NCI-H774 (cell line): ENCODE data around the gene FOXJ2.
A peak's percentile ranks its signal among the peaks of the same experiment; 100 is the strongest.
"Not testable (repeated sequence)": the region's sequence is repeated elsewhere in the genome, so short reads cannot be mapped to it uniquely, and the experiment has no call there.

Source experiments
- DNase-seq: peaks from one replicate; lab custom pipeline; 2025; lab: John Stamatoyannopoulos, UW

FOXJ2 gene

DNA sequence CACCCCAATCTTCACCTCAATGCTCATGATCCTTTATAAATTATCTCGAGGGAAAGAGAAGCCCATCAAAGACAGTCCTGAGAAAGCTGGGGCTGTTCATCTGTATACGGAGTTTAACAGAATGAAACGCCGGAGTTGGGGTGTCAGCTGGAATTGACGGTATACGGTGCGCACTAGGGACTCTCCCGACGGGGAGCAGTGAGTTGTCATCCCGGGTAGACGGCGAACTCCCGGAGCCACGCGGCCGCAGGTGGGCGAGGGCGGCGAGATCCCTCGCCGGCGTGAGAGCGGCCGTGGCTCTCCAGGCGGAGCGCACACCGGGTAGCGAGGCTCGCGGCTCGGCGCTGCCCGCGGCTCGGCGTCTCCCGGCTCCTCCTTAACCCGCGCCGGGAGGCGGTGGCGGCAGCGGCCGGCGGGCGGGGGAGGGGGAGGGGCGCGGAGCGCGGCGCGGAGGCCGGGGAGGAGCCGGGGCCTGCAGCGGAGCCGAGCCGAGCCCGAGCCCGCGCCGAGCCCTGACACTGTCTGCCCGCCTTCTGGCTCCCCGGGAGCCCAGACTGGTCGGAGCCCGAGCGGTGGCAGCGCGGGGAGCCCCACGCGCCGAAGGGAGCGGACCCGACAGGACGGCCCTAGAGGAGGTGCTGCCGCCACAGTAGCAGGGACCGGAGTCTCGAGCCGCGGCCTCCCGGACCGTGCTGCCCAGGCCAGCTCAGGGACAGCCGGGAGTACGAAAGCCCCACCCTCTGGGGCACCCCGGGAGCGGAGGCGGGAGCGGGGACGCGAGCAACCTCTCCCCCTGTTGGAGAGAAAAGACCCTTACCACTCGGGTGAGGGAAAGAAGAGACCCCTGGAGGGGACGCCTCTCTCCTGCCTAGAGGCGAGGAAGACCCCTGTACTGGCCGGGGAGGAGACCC lies at the start of gene FOXJ2:
TSS of gene FOXJ2 (plus strand) at position 475 of the 911 bp plus-strand sequence. CDS start 7,117 bp downstream, outside the sequence.
- DNase-seq, result peak; percentile 59

DNA sequence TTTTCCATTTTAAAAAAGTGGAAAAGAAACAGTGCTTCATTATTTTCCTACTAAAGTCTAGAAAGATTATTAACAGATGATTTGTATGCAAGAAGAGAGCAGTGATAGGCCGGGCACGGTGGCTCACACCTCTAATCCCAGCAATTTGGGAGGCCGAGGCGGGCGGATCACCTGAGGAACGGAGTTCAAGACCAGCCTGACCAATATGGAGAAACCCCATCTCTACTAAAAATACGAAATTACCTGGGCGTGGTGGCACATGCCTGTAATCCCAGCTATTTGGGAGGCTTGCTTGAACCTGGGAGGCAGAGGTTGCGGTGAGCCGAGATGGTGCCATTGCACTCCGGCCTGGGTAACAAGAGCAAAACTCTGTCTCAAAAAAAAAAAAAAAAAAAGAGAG lies 49.5 kb upstream of the FOXJ2 start:
- DNase-seq, result not testable (repeated sequence)

DNA sequence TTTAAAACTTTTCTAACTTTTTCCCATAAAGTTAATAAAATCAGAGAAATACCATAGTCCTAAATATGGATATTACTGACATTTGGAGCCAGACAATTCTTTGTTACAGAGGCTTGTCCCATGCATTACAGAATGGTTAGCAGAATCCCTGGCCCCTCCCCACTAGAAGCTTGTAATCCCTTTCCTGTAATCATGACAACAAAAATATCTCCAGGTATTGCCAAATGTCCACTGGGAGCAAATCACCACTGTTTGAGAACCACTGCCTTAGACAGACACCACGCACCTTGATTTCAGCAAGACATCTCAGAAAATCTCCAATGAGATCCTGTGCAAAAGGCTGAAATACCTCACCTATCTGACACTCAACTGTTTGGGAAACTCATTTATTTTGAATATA lies 49.1 kb upstream of the FOXJ2 start:
- not testable (repeated sequence) for DNase-seq

DNA sequence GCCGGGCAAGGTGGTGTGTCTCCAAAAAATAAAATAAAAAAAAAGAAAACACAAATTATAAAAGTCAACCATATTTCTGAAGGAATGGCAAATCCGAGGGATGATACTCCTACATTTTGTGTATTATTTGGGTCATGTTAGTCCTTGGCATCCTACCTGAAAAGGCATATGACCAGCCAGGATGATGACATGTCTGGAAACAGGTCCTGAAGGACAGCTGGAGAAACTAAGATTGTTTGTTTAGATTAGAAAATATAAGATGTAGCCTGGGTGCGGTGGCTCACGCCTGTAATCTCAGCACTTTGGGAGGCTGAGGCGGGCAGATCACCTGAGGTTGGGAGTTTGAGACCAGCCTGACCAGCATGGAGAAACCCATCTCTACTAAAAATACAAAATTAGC lies 47.6 kb upstream of the FOXJ2 start:
- DNase-seq, result no peak

DNA sequence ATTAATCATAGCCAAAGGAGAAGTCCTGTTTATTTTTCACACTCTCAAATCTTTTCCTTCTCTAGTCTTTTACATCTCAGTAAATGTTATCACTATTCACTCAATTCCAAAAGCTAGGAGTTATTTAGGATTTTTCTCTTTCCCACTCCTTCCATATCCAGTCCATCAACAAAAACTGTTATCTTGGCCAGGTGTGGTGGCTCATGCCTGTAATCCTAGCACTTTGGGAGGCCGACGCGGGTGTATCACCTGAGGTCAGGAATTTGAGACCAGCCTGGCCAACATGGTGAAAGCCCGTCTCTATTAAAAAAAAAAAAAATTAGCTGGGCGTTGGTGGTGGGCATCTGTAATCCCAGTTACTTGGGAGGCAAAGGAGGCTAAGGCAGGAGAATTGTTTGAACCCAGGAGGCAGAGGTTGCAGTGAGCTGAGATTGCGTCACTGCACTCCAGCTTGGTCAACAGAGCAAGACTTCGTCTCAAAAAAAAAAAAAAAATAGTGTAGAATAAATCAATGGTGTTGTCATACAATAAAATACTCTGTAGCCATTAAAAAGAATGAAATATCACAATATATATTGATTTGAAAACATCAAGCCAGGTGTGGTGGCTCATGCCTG lies 46.6 kb upstream of the FOXJ2 start:
- no peak for DNase-seq

DNA sequence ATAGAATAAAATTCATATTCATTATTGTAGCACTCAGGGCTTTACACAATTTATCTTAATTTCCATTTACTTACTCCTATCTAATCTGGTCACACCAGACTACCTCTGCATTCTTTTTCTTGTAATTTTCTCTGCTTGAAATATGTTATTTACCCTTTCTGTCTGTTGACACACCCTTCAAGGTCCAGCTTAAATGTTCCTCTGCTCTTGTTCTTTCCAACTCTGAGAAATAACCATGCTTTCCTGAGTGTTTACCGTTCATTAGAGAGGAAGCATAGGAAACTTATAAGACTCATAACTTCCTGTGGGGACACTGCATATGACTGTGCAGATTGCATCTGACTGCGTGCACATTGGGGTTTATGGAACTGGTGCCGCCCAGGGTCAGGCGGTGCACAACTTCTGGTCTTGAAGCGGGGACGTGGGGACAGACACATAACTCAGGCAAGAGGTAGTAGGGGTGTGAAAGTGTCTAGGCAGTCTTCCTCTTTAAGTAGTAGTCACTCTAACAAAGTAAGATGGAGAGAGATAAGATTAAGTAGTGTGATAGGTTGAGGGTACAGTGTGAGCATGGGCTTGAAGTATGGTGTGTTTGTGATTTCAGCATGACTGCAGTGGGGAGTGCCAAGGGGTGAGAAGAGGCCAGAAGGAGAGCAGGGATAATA lies 42.6 kb upstream of the FOXJ2 start:
- no peak for DNase-seq

DNA sequence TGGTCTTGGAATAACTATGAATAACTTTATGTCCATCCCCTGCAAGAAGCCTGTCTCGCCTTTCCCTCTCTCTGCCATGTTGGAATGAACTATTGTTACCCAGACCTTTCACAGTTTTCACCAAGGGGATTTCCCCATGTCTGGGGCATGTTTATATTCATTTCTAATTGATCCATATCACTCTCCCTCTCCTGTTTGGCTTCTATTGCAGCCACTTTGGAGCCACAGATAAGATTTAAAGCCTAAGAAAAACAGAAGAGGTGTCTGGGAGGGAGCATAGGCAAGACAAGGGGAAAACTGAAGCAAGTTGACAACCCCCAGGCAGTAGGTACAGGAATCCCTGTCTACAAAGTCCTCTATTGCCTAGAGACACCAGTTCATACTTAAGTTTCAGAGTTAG lies 41.0 kb upstream of the FOXJ2 start:
- DNase-seq, result no peak

DNA sequence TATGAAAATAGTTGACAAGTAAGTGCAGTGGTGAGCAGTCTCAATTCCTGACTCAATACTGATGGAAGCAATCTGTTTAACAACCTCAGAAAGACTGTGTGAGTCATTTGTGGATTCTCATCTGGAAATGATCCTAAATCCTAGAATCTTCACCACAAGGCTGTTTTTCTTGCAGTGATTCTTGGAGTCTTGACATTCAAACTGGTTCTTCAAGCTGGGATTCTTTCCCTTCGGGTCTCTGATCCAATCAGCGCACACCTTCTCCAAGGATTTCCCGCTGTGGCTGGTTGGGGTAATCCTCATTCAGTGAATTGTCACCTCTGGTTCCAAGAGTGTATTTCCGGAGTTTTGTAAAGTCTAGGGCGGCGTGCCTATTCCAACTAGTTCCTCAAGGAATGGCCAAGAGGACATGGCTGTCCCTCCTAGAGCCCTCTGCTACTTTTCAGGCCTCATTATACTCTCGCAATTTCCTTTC lies 37.7 kb upstream of the FOXJ2 start:
- DNase-seq, result no peak

DNA sequence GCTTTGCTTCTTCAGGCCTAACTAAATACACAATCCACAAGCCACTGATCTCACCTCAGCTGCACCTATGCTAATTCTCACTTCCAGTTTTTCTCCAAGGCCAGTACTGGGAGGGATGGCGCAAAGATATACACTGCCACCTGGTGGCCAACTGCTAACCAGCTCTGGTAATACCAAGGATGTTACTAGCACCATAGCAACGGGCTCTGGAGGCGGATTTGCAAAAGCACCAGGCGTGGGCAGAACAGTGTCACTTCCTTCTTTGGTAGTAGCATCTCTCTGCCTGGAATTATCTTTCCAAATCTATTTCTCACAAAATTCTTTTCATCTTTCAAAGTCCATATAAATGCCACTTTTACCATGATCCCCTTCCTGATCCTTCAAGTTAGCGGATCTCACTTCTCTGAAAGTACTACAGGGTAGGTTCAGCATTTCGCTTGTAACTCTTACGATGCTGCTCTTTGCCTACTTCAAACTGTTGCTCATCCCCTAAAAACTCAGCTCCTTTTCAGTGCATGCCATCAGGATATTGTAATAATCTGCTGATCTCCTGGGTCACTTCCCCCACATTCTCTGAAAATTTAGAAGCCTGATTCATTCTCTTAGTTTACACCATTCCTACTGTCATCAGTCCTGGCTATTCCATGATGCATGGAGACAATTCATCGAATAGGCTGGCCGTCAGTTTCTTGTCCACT lies 37.1 kb upstream of the FOXJ2 start:
- DNase-seq, result peak; percentile 78

DNA sequence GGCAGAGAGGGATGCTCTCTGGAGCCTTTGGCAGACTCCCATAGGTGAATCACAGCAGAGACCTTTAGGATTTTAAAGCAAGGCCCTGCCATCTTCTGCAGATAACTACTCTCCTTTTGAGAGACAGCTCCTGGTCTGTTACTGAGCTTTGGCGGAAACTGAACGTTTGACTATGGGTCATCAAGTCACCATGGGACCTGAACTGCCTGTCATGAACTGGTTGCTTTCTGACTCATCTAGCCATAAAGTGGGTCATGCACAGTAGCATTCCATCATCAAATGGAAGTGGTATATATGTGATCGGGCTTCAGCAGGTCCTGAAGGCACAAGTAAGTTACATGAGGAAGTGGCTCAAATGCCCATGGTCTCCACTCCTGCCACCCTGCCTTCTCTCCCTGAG lies 31.7 kb upstream of the FOXJ2 start:
- not testable (repeated sequence) for DNase-seq

DNA sequence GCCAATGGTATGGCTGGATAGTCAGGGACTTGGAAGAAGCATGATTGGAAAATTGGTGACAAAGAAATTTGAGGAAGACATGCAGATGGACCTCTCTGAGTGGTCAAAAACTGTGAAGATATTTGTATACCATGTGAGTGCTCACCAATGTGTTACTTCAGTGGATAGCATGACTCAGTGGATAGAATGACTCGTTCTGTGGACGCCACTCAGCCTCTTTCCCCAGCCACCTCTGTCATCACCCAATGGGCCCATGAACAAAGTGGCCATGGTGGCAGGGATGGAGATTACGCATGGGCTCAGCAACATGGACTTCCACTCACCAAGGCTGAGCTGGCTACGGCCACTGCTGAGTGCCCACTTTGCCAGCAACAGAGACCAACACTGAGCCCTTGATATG lies 31.0 kb upstream of the FOXJ2 start:
- not testable (repeated sequence) for DNase-seq

DNA sequence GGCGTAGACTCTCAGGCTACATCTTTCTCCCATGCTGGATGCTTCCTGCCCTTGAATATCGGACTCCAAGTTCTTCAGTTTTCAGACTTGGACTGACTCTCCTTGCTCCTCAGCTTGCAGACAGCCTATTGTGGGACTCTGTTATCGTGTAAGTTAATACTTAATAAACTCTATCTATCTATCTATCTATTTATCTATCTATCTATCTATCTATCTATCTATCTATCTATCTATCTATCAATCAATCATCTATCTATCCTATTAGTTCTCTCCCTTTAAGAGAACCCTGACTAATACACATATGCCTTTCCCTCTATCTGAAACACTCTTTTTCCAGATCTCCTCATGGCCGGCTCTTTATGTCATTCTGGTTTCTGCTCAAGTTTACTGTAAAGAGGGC lies 27.6 kb upstream of the FOXJ2 start:
- DNase-seq, result not testable (repeated sequence)

DNA sequence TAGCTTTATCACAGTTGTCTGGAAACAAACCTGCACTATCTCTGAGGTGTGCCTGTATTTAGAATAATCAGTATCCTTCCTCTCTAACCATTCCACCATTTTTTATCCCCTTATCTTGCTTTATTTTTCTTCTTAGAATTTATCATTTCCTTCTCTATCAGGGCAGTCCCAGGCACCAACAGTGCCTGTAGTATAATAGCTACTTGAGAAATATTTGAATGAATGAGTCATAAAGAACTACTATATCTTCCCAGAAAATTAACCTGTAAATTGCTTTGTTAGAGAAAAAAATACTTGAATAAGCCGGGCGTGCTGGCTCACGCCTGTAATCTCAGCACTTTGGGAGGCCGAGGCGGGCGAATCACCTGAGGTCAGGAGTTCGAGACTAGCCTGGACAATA lies 21.2 kb upstream of the FOXJ2 start:
- DNase-seq, result no peak

DNA sequence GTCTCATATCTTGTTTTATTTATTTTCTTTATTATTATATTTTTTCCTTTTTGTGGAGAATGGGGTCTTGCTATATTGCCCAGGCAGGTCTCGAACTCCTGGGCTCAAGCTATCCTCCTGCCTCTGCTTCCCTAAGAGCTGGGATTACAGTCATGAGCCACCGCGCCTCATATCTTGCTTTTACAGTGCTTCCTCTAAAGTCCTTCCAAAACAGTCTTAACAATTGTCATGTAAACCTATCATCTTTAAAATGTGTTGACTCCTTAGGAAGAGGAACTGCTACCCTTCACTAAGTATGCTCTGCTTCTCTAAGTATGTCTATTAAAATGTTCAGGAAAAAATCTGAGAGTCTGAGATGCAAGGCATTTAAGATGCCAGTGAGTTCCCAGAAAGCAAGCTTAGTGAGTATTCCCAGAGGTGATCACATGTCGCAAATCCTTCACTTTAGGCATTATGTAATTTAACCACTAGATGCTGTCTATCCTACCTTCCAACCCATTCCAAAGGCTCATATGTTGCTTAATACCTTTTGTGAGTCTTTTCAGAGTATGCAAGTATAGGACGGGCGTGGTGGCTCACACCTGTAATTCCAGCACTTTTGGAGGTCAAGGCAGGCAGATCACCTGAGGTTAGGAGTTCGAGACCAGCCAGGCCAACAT lies 19.7 kb upstream of the FOXJ2 start:
- DNase-seq, result no peak

DNA sequence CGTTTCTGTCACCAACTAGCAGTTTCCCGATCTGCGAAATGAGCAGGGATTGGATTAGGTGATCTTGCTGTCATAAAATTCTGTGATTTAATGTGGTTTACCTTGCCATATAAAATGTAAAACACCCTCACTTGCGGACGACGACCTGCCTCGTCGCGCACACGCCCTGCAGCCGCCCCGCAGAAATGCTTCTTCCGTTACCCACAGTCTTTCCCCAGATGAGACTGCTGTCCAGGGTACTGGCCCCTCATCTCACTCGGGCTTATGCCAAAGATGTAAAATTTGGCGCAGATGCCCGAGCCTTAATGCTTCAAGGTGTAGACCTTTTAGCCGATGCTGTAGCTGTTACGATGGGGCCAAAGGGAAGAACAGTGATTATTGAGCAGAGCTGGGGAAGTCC lies 17.7 kb upstream of the FOXJ2 start:
- DNase-seq, result no peak

DNA sequence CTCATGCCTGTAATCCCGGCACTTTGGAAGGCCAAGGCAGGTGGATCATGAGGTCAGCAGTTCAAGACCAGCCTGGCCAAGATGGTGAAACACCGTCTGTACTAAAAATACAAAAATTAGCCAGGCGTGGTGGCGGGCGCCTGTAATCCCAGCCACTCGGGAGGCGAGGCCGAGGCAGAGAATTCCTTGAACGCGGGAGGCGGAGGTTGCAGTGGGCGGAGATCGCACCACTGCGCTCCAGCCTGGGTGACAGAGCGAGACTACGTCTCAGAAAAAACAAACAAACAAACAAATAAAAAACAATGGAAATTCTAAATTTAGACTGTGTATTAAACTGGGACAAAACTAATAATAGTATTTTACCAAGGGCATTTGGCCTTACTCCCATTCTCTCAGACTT lies 14.3 kb upstream of the FOXJ2 start:
- not testable (repeated sequence) for DNase-seq

DNA sequence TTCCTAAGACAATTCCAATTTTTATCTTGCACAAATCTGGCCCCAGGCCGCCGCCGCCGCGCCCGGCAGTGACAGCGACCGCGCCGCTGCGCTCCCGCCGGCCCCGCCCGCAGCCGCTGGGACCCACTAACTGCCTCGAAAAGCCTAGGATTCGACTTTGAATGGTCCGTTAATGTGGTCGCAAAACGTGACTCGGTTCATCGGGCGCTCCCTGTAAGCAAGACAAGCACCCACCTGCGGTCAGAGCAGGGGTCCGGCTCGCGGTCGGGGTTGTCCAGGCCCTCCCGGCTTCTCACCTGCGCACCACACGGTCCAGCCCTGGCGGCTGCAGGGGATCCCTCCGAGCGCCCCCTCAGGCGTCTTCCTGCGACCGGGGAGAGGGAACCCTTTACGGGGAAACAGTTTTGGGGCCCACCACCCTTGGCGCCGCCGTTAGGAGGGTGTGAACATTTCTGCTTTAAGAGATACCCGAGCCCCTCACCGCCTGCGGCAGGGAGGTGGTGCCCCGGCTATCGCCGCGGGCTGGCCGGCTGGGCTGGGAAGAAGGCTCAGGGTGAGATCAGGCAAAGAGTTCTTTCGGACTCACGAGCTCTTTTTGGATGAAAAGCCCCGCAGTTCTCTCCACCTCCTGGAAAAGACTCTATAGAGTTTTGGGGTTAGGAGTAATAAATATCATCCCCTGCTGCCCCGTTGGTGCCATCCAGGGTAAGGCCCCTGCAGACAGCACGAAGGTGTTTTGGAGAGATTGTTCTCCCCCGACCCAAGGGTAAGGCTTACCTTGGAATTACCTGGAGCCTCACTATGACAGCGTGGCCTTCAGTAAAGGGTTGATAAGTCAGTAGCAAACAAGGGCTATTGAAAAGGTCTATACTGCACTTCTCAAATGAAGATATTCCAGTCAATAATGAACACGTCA lies 13.6 kb upstream of the FOXJ2 start:
- DNase-seq, result no peak

DNA sequence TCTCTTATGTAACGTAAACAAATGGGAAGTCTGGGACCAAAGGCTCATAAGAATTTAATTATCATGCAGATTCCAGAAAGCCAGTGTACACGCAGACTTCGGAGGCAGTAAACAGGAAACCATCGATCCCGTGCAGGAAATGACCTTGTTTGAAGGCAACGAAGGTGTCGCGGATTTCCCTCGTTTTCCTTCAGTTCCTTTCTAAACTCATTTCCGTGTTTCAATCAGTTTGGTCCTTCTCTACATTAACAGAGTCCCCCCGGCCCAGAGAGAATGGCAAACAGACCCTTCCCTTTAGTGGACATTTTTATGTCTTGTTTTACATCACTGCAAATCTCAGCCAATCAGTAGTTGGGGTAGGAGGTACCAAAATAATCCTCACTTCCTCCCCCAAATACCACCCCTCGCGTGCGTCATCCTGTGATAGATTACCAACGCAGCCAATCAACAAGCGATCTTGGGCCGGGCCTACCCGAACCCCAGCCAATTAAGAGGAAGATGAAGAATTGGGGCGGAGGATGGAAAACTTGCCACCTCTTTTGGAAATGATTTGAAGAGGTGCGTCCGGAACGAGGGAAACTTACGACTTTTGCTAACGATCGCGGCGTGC lies 6.1 kb upstream of the FOXJ2 start:
- DNase-seq, result peak; percentile 99

DNA sequence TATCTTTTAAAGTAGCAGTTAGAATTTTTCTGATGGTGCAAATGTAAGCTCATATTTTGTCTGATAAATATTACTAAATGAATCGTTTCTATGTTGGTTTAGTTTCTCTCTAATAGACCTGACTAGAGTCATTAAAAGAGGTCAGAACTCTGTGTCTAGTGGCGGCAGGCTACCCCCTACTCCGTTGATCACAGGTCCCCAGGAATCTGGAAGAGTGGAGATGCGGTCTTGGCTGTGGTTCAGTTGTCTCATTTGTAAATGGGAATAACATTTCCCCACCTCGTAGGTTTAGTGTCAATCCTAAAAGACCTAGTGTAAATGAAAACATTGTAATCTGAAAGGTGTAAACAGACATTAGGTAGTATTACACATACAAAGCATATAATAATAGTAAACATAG lies 4.7 kb upstream of the FOXJ2 start:
- no peak for DNase-seq

DNA sequence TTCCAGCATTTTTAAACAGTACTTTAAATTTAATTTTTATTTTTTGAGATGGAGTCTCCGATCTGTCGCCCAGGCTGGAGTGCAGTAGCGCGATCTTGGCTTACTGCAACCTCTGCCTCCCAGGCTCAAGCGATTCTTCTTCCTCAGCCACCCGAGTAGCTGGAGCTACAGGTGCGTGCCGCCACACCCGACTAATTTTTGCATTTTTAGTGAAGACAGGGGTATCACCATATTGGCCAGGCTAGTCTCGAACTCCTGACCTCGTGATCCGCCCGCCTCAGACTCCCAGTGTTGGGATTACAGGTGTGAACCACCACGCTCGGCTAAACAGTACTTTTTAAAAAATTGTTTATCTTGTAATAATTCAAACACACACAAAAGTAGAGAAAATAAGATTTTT lies 4.2 kb upstream of the FOXJ2 start:
- no peak for DNase-seq
